ENCODE measurements around the gene GDF7. TPM values are rescaled to one million over a fixed set of nuclear protein-coding genes. Genes with fewer than 3 reads are reported as not detected.

GDF7 gene
- 0.23 TPM for total RNA-seq

DNA sequence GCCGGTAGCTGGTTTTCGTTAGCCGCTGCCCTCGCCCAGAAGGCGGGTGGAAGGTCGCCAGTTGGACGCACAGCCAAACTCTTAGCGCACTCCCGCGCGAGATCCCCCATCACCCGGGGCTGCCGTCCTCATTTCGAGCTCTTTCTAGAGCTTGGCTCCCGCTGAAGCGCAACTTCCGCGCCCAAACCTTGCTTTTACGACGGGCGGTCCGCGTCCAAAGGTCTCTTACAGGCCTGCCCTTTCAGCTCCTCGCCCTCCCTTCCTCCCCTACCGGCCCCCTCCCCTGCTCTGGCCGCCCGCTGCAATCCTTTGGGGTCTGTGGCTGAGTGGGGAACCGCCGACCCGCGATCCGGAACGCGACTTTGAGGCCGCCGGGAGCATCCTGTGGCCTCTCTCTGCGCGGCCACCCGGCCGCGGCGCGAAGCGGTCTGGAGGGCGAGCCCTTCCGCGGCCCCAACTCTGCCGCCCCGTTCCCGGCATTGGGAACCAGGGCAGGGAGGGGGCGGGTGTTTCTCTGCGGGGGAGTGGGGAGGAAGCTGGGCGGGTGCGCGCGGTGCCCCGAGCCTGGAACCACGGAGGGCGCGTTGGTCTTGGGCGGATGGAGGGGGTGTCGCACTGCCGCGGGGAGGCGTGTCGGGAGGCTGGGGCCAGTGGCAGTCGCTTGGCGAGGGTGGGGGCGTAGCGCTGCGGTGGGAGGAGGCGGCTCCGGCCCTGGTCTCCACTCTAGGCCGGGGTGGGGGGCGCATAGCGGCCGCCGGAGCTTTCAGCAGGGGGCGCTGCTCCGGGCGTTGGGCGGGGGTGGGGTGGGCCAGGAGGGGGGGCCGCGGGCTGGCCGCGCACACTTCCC, at the start of gene GDF7:
Gene GDF7 (plus strand): TSS at position 841 of the 847 bp plus-strand sequence. CDS start 96 bp downstream, outside the sequence.

DNA sequence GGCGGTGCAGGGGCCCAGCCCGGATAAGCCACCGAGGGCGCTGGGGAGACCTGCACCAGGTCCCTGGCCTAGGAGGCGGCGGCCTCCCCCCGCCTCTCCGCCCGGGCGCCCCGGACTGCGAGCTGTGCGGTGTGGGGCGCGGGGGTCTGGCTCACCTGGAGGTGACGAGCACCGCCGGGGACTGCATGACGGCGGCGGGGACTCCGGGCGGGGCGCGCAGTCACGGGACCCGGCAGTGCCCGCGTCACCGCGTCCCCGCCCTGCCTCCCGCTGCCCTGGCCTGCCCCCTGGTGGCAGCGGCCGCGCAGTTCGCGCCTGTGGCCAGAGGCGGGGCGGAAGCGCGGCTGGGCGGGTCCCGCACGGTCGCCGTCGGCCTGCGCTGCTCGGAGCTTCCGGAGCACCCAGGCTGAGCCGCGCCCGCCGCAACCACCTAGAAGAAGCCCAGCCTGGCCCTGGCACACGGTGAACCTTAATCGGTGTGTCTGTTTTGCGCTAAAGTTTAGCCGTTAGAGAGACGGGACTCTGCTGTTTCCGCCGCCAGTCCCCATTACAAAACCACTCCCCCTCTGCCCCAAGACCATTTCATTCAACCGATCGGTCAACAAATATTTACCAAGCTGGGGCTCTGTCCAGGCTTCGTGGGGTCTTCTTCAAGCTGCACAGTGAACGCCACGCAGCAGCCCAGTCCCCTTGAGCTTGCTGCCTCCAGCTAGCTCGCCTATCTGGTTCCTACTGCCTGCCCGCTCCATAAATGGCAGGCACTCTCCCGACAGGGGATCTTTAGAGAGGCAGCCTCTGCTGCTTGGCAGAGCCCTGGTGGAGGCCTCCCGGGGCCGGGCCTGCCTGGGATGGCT, 15.8 kb upstream of the GDF7 start, which contains the start of gene HS1BP3:
Gene HS1BP3 (minus strand): TSS at position 222 of the 854 bp plus-strand sequence. CDS start 35 bp downstream, at position 187.

Other genes starting within 250 kb of the GDF7 start
- 208 TPM for gene RHOB, start 220.1 kb upstream of the GDF7 start, total RNA-seq
- 14.3 TPM for gene HS1BP3, start 16.0 kb upstream of the GDF7 start, total RNA-seq
- gene LDAH, start 156.0 kb downstream of the GDF7 start, total RNA-seq: 19.4 TPM